Left lobe of liver (tissue), 2 donors: ENCODE data around the gene OTUD3. TPM values are rescaled to one million over a fixed set of nuclear protein-coding genes. Genes with fewer than 3 reads are reported as not detected.
A peak's percentile ranks its signal among the peaks of the same experiment; 100 is the strongest.
"Not testable (repeated sequence)": the region's sequence is repeated elsewhere in the genome, so short reads cannot be mapped to it uniquely, and the experiment has no call there.

Experiments
- ATAC-seq: fragments of 200-7000 bp; cut with Tn5 transposase; one replicate; pipeline ENCODE4 v1.9.1; 2020; ENCODE audit warnings: mild to moderate bottlenecking, moderate library complexity
- DNase-seq: peaks from one replicate; pipeline ENCODE4 v3.0.0-alpha.2; 2020; ENCODE audit warnings: low spot score
- total RNA-seq: library from RNA; stranded (reverse); gene quantifications from one replicate; pipeline ENCODE4 v1.2.1, GENCODE V29; 2021
- donor health status: DM: no; HTN: no; CAD: no; lungs with moderate emphysema.
- donor health status: DM: no; HTN: yes; CAD: no.

OTUD3 gene
- 1.8 TPM for total RNA-seq

- peak; percentile 99 for ATAC-seq
- DNase-seq: peak; percentile 96
Measured at GRCh38 chr1:19882111-19883071, at the start of gene OTUD3. TSS of gene OTUD3 (plus strand) at chr1:19882395. CDS start at chr1:19882514, 119 bp downstream.

- ATAC-seq (no peak), DNase-seq (no peak)
Measured at GRCh38 chr1:19835578-19835977, 46.6 kb upstream of the OTUD3 start.

GRCh38 chr1:19837866-19838265 is 44.3 kb upstream of the OTUD3 start:
- ATAC-seq (no peak), DNase-seq (no peak)

GRCh38 chr1:19840228-19840627 is 42.0 kb upstream of the OTUD3 start:
- DNase-seq (no peak), ATAC-seq (no peak)

- ATAC-seq (peak; percentile 25), DNase-seq (no peak)
Measured at GRCh38 chr1:19844731-19845495, 37.3 kb upstream of the OTUD3 start.

- DNase-seq: no peak
Measured at GRCh38 chr1:19845555-19845954, 36.6 kb upstream of the OTUD3 start.

GRCh38 chr1:19846338-19846737 is 35.9 kb upstream of the OTUD3 start:
- ATAC-seq: no peak

More at GRCh38 chr1:19845555-19845954, 36.6 kb upstream of the OTUD3 start:
- no peak for ATAC-seq

GRCh38 chr1:19847334-19847733 is 34.9 kb upstream of the OTUD3 start:
- not testable (repeated sequence) for ATAC-seq

More at GRCh38 chr1:19846338-19846737, 35.9 kb upstream of the OTUD3 start:
- no peak for DNase-seq

GRCh38 chr1:19849307-19849706 is 32.9 kb upstream of the OTUD3 start:
- not testable (repeated sequence) for ATAC-seq, DNase-seq

More at GRCh38 chr1:19847334-19847733, 34.9 kb upstream of the OTUD3 start:
- DNase-seq: not testable (repeated sequence)

- ATAC-seq: no peak
- DNase-seq: no peak
Measured at GRCh38 chr1:19850214-19850613, 32.0 kb upstream of the OTUD3 start.

- DNase-seq (no peak), ATAC-seq (no peak)
Measured at GRCh38 chr1:19852036-19852435, 30.2 kb upstream of the OTUD3 start.

GRCh38 chr1:19854866-19855265 is 27.3 kb upstream of the OTUD3 start:
- DNase-seq (no peak), ATAC-seq (no peak)

GRCh38 chr1:19858893-19859292 is 23.3 kb upstream of the OTUD3 start:
- no peak for ATAC-seq
- no peak for DNase-seq

GRCh38 chr1:19859876-19860275 is 22.3 kb upstream of the OTUD3 start:
- DNase-seq (no peak), ATAC-seq (no peak)

GRCh38 chr1:19860418-19860817 is 21.8 kb upstream of the OTUD3 start:
- DNase-seq (no peak), ATAC-seq (no peak)

- no peak for ATAC-seq
- no peak for DNase-seq
Measured at GRCh38 chr1:19861034-19861433, 21.2 kb upstream of the OTUD3 start.

- DNase-seq: no peak
- no peak for ATAC-seq
Measured at GRCh38 chr1:19861842-19862530, 20.2 kb upstream of the OTUD3 start.

GRCh38 chr1:19862944-19863343 is 19.3 kb upstream of the OTUD3 start:
- ATAC-seq (no peak), DNase-seq (no peak)

- DNase-seq: no peak
- no peak for ATAC-seq
Measured at GRCh38 chr1:19864570-19865160, 17.5 kb upstream of the OTUD3 start.

- DNase-seq (no peak), ATAC-seq (no peak)
Measured at GRCh38 chr1:19866029-19866428, 16.2 kb upstream of the OTUD3 start.

- DNase-seq (no peak), ATAC-seq (no peak)
Measured at GRCh38 chr1:19866758-19867157, 15.4 kb upstream of the OTUD3 start.
